ENCODE measurements around the gene ITPK1. TPM values are rescaled to one million over a fixed set of nuclear protein-coding genes. Genes with fewer than 3 reads are reported as not detected.
"Not testable (repeated sequence)": the region's sequence is repeated elsewhere in the genome, so short reads cannot be mapped to it uniquely, and the experiment has no call there.

Gene ITPK1
- total RNA-seq, 1 experiment from 2014 or later, result 133 TPM

GRCh38 chr14:93114068-93114710 is 1.5 kb downstream of the ITPK1 start:
- peak overlapping the region; percentile 84 for H3K4me3 Mint-ChIP-seq (ENCODE audit: unreplicated experiment)
- H3K4me1 Mint-ChIP-seq (ENCODE audit: insufficient read depth, unreplicated experiment), result peaks cover 19% of the 10 kb centered on the region
- H3K36me3 Mint-ChIP-seq (ENCODE audit: insufficient read depth, unreplicated experiment), result peaks cover 13% of the 10 kb centered on the region
- no peaks in the 10 kb centered on the region for H3K9me3 Mint-ChIP-seq (ENCODE audit: unreplicated experiment)
- no peaks in the 10 kb centered on the region for H3K27me3 Mint-ChIP-seq (ENCODE audit: insufficient read depth, unreplicated experiment)
- DNase-seq (ENCODE audit: unreplicated experiment), result peak; percentile 38
- intact Hi-C loops (cut with micrococcal nuclease), result loop anchor here (5.0 kb wide), 2 partner anchors 72 to 428 kb away; no protein-coding TSS in a partner anchor
- POLR2A ChIA-PET, result interaction anchor here (0.6 to 5.8 kb wide), 17 partner anchors 9 to 919 kb away, joined by 3 to 117 read pairs (median 5); partner anchors contain the start of genes GON7, LYSET, MOAP1 and UBR7
- TF ChIP-seq, protein P1, sequence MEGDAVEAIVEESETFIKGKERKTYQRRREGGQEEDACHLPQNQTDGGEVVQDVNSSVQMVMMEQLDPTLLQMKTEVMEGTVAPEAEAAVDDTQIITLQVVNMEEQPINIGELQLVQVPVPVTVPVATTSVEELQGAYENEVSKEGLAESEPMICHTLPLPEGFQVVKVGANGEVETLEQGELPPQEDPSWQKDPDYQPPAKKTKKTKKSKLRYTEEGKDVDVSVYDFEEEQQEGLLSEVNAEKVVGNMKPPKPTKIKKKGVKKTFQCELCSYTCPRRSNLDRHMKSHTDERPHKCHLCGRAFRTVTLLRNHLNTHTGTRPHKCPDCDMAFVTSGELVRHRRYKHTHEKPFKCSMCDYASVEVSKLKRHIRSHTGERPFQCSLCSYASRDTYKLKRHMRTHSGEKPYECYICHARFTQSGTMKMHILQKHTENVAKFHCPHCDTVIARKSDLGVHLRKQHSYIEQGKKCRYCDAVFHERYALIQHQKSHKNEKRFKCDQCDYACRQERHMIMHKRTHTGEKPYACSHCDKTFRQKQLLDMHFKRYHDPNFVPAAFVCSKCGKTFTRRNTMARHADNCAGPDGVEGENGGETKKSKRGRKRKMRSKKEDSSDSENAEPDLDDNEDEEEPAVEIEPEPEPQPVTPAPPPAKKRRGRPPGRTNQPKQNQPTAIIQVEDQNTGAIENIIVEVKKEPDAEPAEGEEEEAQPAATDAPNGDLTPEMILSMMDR (IDR thresholded peaks at IDR 0.05; ENCODE audit: unreplicated experiment), result no peak
- no TSS peak for BruUV-seq (replicated peaks)
- CTCF ChIA-PET, result interaction anchor here (0.5 to 13.0 kb wide), 46 partner anchors 9 to 981 kb away, joined by 3 to 336 read pairs (median 5); partner anchors contain the start of genes LYSET, MOAP1 and UBR7
- peak overlapping the region; percentile 68 for H3K27ac Mint-ChIP-seq (ENCODE audit: low read depth, unreplicated experiment)

DNA sequence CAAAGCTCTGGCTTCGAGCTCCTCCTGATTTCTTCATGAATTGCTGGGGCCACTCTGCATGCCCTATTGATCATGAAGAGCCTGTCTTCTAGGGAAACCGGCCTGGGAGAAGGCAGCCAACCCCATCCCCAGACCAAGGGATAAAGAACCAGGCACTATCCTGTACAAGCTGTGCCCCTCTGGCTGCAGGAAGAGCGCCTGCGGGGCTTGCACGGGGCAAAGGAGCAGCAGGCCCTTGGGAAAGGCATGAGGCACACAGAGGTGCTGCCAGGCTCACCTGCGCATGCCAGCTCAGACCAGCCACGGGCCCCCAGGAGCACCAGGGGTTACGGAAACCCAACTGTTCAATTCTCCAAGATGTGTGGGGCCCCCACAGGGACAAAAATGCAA is 2.1 kb downstream of the ITPK1 start:
- Mint-ChIP-seq H3K4me1 (ENCODE audit: insufficient read depth, unreplicated experiment) (peaks cover 19% of the 10 kb centered on the region), H3K27ac (ENCODE audit: low read depth, unreplicated experiment) (peak overlapping the region; percentile 68), H3K36me3 (ENCODE audit: insufficient read depth, unreplicated experiment) (peaks cover 12% of the 10 kb centered on the region), H3K4me3 (ENCODE audit: unreplicated experiment) (peak overlapping the region; percentile 84), H3K27me3 (ENCODE audit: insufficient read depth, unreplicated experiment) (no peaks in the 10 kb centered on the region), H3K9me3 (ENCODE audit: unreplicated experiment) (no peaks in the 10 kb centered on the region)
- intact Hi-C loops (cut with micrococcal nuclease), result loop anchor here (1.0 to 5.0 kb wide), 9 partner anchors 26 to 505 kb away; no protein-coding TSS in a partner anchor
- no TSS peak for BruUV-seq (replicated peaks)
- no peak for DNase-seq (ENCODE audit: unreplicated experiment)
- TF ChIP-seq, protein P1 (IDR thresholded peaks at IDR 0.05; ENCODE audit: unreplicated experiment), result no peak
- POLR2A ChIA-PET, result interaction anchor here (0.6 to 5.8 kb wide), 19 partner anchors 8 to 320 kb away, joined by 3 to 117 read pairs (median 5); partner anchors contain the start of genes GOLGA5, GON7, LYSET and MOAP1
- CTCF ChIA-PET, result interaction anchor here (0.6 to 13.0 kb wide), 62 partner anchors 9 to 599 kb away, joined by 3 to 336 read pairs (median 4); partner anchors contain the start of genes LYSET, MOAP1 and UBR7

DNA sequence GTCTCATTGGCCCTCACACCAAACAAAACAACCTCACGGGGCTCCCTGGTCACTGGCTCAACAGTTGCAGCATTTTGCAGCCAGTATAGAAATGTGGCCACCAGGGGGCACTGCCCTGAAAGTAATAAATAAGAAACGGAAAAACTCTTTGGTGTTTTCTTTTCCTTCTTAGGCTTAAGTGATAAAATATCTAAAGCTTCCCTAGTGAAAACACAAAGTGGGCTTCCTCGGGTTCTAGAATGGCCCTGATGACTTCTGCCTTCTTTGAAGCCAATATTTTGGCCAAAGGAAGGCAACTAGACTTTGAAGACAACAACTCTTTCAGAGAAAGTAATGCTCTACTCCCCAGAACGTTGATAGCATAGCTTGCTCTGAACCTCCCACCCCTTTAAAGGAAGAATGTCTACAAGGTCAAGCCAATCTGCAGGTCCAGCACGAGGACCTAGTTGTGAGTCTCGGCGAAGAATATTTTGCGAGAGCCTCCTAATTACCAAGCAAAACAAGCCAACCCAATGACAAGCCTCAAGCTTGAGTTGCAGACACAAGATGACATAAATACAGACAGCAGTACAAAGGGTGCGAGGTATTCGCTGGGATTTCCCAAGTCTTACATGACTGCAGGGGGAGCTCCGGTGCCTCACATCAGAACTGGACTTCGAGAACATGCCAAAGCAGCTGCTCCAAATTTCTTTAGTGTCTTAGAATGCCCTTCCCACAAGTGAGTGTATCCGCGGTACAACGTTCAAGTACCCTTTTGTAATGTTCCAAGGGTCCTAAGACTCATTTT is 2.6 kb downstream of the ITPK1 start:
- intact Hi-C loops (cut with micrococcal nuclease), result loop anchor here (1.0 to 5.0 kb wide), 9 partner anchors 26 to 506 kb away; no protein-coding TSS in a partner anchor
- TF ChIP-seq, protein P1 (IDR thresholded peaks at IDR 0.05; ENCODE audit: unreplicated experiment), result peak; percentile 66
- DNase-seq (ENCODE audit: unreplicated experiment), result peak; percentile 87
- H3K36me3 Mint-ChIP-seq (ENCODE audit: insufficient read depth, unreplicated experiment), result peaks cover 12% of the 10 kb centered on the region
- H3K27ac Mint-ChIP-seq (ENCODE audit: low read depth, unreplicated experiment), result peak overlapping the region; percentile 68
- H3K27me3 Mint-ChIP-seq (ENCODE audit: insufficient read depth, unreplicated experiment), result no peaks in the 10 kb centered on the region
- H3K4me1 Mint-ChIP-seq (ENCODE audit: insufficient read depth, unreplicated experiment), result peaks cover 19% of the 10 kb centered on the region
- H3K9me3 Mint-ChIP-seq (ENCODE audit: unreplicated experiment), result no peaks in the 10 kb centered on the region
- TSS peak; percentile 24 for BruUV-seq (replicated peaks)
- H3K4me3 Mint-ChIP-seq (ENCODE audit: unreplicated experiment), result peak overlapping the region; percentile 84
- ChIA-PET CTCF (interaction anchor here (0.6 to 13.0 kb wide), 69 partner anchors 8 to 600 kb away, joined by 3 to 336 read pairs (median 4); partner anchors contain the start of genes LYSET, MOAP1 and UBR7), POLR2A (interaction anchor here (0.6 to 5.8 kb wide), 20 partner anchors 8 to 1006 kb away, joined by 3 to 117 read pairs (median 5); partner anchors contain the start of genes GOLGA5, GON7, LYSET and MOAP1)

DNA sequence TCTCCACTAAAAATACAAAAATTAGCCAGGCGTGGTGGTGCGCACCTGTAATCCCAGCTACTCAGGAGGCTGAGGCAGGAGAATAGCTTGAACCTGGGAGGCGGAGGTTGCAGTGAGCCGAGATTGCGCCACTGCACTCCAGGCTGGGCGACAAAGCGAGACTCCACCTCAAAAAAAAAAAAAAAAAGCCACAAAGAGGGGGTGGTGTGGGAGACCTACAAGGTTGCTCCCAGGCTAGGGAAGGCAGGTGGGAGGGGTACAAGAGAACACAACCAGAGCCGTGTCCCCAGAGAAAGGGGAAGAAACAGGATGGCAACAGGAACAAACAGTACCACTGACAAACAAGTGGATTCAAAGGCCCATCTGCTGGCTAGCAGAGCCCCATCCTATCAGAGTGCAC is 4.2 kb downstream of the ITPK1 start:
- H3K4me3 Mint-ChIP-seq (ENCODE audit: unreplicated experiment); BruUV-seq (replicated peaks); DNase-seq (ENCODE audit: unreplicated experiment); H3K27me3 Mint-ChIP-seq (ENCODE audit: insufficient read depth, unreplicated experiment); H3K9me3 Mint-ChIP-seq (ENCODE audit: unreplicated experiment); POLR2A ChIA-PET; H3K27ac Mint-ChIP-seq (ENCODE audit: low read depth, unreplicated experiment): not testable (repeated sequence)
- intact Hi-C loops (cut with micrococcal nuclease), result loop anchor here (5.0 kb wide), 2 partner anchors 69 to 431 kb away; no protein-coding TSS in a partner anchor
- Mint-ChIP-seq H3K36me3 (ENCODE audit: insufficient read depth, unreplicated experiment) (peaks cover 12% of the 10 kb centered on the region), H3K4me1 (ENCODE audit: insufficient read depth, unreplicated experiment) (peaks cover 27% of the 10 kb centered on the region)
- CTCF ChIA-PET, result interaction anchor here (0.6 to 13.0 kb wide), 11 partner anchors 8 to 1269 kb away, joined by 3 to 336 read pairs (median 13); partner anchors contain the start of genes LYSET and MOAP1

Measured in MCF 10A (cell line).